Measurements from ENCODE around the gene GLDN.

GRCh38 chr15:51444112-51444511 lies 102.7 kb downstream of the GLDN start:
- TF ChIP-seq CTCF (IDR thresholded peaks at IDR 0.05; ENCODE audit: low read length): no peak
- TF ChIP-seq EZH2 (optimal IDR thresholded peaks at IDR 0.05; ENCODE audit: low read depth, low read length): no peak
- TF ChIP-seq EZH2phosphoT487 (IDR thresholded peaks at IDR 0.05; ENCODE audit: low read length): no peak
